Measurements from ENCODE around the gene COL18A1.

GRCh38 chr21:45466330-45467220 is 61.6 kb downstream of the COL18A1 start:
- TF ChIP-seq CTCF (IDR thresholded peaks at IDR 0.05 in 4 of 5, conservative IDR thresholded peaks at IDR 0.05 in 1 of 5) = no peak
- TF ChIP-seq POLR2A (IDR thresholded peaks at IDR 0.05) = no peak
